Brain pericyte (primary cell): ENCODE measurements around the gene TSPAN7.

Source experiments
- DNase-seq: peaks from one replicate; pipeline ENCODE4 v3.0.0-alpha.2; 2012; ENCODE audit warnings: low read depth, low spot score

TSPAN7 gene, protein sequence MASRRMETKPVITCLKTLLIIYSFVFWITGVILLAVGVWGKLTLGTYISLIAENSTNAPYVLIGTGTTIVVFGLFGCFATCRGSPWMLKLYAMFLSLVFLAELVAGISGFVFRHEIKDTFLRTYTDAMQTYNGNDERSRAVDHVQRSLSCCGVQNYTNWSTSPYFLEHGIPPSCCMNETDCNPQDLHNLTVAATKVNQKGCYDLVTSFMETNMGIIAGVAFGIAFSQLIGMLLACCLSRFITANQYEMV

DNA sequence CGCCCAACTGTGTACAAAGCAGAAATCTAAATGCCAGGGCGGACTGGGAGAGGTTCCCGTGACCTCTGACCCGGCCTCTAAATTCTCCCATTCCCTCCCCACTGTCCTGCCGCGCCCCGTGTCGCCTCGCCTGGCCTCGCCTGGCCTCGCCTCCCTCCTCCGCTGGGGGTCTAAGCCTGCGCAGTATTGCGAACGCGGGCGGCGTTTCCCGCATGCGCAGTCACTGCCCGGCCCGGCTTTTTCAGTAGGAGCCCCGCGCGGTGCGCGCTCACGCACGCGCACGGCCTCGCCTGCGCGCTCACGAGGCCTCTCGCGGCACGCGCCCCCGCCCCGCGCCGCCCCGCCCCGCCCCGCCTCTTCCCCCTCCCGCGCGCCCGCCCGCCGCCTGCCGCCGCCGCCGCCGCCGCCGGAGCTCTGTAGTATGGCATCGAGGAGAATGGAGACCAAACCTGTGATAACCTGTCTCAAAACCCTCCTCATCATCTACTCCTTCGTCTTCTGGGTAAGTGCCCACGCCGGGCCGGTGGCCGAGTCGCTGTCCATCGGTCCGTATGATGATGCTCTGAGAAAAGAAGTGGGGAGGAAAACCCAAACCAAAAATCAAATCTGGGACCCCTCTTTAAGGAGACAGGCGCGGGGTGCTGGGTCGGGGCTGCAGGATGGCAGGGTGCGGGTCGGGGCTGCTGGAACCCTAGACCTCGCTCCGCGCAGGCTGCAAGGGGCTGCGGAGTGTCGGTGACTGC is at the start of gene TSPAN7:
Gene TSPAN7 (plus strand): TSS at position 417 of the 743 bp plus-strand sequence. CDS start 5 bp downstream, at position 422.
- DNase-seq, result no peak

- no peak for DNase-seq
These were observed 48.1 kb upstream of the TSPAN7 start for GRCh38 chrX:38513112-38513742.

DNA sequence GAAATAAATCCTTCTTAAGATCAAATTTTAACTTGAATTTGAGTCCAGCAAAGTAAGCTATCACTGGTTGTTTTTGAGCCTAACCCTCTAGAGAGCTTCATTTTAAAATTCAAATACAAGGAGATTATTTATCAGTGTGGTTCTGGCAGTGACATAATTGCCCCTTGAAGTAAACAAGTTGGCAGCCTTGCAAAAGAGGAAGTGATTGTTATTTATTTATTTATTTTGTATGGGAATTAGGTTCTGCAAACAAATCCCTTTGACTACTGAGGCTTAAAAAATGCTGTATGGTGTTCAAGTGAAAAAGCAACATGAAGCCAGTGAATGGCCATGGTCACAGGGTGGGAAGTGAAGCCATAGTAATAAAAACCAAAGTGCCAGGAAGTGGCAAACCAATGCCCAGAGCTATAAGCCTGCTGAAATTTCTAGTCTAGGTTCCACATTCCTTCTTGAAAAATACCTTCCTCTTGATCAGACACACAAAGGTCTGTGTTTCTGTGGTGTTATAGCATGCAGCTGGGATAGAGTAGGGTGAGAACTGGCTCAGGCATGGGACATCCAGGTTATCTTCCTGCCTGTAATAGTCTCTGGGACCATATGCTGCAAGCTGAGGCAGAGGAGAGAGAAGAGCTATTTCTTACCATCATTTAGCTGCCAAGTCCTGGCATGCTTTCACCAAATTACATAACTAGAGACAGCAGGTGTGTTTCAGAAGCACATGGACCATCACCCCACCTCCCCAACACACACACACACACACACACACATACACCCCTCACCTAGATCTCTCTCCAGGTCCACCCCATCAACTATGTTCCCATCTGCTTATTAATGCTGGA is 47.1 kb upstream of the TSPAN7 start:
- no peak for DNase-seq

- DNase-seq, result no peak
These were observed 46.1 kb upstream of the TSPAN7 start for GRCh38 chrX:38515291-38515690.

DNA sequence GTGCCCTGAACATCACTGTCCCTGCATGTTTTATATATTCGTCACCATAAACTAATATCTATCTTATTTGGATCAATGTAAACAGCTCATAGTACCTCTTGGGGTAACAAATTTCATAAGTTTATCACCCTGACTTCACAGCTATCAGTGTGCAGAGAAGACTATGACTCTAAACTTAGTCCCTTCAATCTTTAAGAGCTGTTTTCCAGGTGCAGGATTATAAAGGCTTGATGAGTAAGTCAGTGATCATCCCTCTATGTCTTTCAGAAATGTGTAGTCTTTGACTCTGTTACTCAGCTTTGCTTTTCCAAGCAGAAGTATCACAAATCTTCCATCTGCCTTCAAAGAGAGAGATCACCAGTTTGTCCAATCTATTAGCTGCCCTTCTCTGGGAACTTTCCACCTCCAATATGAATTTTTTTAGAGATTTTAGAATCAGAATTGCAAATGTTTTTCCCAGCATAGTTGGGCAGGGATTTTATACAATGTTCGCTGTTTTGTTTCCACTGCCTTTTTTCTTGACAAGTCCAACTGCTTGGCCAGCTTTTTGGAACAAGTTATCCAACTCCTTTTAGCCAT is 45.1 kb upstream of the TSPAN7 start:
- no peak for DNase-seq

- DNase-seq, result no peak
These were observed 41.7 kb upstream of the TSPAN7 start for GRCh38 chrX:38519651-38520050.

DNA sequence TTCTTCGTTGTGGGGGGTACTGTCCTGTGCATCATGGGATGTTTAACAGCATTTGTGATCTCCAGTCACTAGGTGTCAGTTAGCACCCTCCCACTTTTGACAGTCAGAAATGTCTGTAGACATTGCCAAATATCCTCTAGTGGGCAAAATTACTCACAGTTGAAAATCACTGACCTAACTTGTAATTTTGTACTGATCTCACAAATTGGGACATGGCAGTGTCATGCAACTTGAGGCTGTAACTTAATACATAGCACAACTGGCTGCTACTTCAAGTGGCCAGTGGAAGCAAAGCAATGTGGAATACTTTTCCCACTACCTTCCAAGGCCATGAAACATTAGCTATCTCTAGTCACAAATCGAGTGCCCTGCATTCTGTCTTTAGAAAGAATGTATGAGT is 23.2 kb upstream of the TSPAN7 start:
- no peak for DNase-seq

GRCh38 chrX:38539748-38540147 is 21.6 kb upstream of the TSPAN7 start:
- DNase-seq, result no peak

GRCh38 chrX:38548508-38548907 is 12.8 kb upstream of the TSPAN7 start:
- DNase-seq, result no peak

DNA sequence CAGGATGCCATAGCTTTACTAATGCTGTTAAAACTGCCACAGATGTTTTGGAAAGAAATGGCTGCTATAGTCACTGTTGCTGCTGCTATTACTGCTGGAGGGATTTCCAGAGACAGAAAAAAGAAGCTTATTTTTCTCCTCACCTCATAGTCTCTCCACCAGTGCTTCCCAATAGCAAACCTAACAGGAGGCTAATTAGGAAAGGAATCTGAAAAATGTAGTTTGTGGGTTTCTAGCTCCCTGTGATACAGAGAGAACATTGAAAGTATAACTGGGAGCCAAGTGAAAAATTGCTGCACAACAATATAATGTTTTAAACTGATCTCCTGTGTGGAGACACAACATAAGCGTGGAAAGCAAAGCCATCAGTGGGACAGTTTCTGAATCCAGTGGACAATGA is 8.6 kb upstream of the TSPAN7 start:
- no peak for DNase-seq

- no peak for DNase-seq
These were observed 2.7 kb upstream of the TSPAN7 start for GRCh38 chrX:38558686-38559085.

DNA sequence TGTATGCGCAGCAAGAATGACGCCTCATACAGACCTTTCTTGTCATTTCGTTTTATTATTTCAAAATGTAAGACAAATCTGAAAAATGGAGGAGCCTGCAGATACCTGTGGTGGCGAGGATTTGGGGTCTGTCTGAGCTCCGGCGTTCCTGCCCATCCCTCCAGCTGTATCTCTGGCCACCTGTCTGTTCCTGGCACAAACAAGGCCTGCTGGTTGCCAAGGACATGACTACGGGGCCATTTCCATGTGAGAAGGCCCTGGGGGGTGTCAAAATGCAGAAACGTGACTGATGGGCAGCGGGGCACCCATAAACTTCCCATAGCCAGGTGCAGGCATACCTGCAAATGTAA is 591 bp upstream of the TSPAN7 start:
- no peak for DNase-seq

DNA sequence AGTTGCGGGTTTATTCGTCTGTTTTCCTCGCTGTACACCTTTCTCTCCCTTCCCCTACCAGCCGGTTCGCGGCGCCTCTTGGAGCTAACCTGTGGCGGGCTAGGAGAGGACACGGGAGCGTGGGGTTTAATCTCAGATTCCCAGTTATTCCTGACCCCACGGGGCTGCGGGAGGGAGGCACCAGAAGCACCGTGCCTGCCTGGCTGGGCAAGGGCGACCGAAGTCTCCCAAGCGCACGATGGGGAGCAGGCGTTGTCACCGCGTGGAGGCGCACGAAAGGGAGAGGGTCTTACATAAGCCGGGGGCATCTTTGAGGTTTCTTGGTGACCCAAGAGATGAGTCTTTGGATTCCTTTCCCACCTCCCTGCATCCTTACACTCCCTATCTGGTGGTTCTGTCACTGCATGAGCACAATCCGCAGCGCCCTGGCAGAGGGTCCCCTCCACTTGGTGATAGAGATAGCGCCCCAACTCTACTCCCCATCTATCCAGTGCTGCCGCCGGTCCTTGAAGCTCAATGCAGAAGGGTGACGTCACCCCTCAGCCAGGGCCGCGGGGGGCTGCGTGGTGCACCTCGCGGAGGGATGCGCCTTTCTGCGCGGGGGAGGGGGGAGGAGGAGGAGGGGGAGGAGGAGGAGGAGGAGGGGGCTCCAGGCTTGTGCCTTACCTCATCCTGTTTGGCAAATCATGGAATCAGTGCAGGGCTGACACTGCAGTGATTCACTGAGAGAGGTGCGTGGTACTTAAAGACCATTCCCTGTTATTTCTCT is 793 bp downstream of the TSPAN7 start:
- DNase-seq, result no peak

DNA sequence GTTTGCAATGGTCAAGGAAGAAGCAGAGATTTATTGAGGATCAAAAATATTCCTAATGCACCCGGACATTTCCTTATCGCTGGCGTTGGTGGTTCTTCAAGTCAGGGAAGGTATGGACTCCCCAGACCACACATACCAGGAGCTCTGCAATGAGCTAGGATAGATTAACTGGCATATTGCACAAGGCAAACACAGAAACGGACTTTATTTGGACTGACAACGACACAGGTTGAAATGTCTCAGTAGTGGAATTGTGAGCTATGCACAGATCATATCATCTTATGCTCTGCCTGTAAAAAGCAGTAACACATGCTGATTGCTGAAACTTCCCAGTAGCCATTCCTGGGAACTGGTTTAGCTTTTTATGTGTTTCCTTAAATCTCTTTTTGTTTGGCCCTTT is 1.7 kb downstream of the TSPAN7 start:
- DNase-seq, result no peak

DNA sequence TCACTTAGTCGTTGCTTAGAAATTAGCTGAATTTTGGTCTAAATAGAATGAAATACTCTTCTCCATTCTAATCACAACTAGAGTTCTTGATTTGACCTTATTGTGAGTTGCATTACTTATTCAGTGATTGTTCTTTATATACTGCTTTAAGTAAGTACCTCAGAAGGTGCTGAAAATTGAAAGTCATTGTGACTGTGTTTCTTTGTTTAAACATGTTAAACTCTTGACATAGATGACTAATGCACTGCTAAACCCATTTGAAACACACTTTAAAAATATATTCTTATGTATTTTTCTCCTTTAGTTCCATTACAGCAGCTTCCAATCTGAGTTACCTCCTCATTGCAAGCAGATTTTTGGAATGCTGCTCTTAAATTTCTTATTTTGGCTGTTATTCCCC is 9.1 kb downstream of the TSPAN7 start:
- no peak for DNase-seq

DNA sequence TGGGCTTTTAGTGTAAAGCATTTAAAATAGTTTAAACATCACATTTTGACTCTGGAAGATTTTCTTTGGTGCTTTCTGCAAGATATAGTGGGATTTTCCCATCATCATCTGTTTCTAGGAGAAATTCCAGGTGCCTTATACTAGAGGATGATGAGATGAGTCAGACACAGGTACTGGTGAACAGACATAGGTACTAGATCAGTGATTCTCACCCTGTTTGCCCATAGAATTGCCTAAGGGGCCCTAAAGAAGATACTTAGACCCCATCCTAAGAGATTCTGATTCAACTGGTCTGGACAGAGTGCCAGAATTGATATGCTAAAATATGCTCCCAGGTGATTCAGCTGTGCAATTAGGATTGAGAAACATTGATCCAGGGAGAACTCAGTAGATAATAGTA is 9.7 kb downstream of the TSPAN7 start:
- no peak for DNase-seq

- no peak for DNase-seq
These were observed 13.5 kb downstream of the TSPAN7 start for GRCh38 chrX:38574858-38575257.

DNA sequence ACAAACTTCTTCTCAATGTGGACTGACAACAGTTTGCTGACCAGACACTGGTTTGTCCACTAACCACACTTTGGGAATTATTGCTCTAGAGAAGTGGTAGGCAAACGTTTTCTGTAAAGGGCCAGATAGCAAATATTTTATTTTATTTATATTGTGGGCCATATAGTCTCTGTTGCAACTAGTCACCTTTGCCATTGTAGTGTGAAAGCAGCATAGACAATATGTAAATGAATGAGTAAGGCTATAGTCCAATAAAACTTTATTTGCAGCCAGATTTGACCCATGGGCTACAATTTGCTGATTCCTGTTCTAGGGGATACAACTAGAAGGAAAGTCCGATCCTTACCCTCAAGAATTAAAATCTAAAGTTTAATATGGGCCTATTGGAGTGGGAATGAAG is 14.5 kb downstream of the TSPAN7 start:
- DNase-seq, result no peak

- no peak for DNase-seq
These were observed 16.4 kb downstream of the TSPAN7 start for GRCh38 chrX:38577738-38578137.

- DNase-seq, result no peak
These were observed 16.8 kb downstream of the TSPAN7 start for GRCh38 chrX:38578167-38578566.

DNA sequence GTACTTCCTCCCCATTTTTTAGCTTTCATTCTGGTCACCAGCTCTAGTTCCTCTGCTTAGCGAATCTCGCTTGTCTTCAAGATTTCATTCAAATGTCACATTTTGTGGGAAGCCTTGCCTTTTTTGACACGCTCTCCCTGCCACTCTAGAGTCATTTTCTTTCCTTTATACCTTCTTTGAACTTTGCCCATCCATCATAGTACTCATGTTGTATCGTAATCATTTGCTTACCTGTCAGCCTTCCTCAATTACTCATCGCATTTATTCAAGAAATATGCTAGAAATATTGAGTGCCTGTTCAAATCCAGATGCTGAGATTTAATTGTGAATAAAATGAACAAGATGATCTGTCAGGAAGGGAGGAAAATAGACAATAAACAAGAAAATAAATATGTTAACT is 21.8 kb downstream of the TSPAN7 start:
- DNase-seq, result no peak
